HFF-Myc (cell line): ENCODE data around the gene TSTD2.

Experiments
- DNase-seq: peaks from one replicate; pipeline ENCODE4 v3.0.0-alpha.2; 2011; ENCODE audit warnings: low read depth; ENCODE audit errors: extremely low read depth
- H3K4me3 ChIP-seq: replicated peaks from 2 replicates; pipeline ENCODE4 v1.5.1; 2011; ENCODE audit warnings: low read depth, mild to moderate bottlenecking, control low read depth, low read length
- TF ChIP-seq, protein P1 (sequence below): IDR thresholded peaks from 2 replicates; pipeline ENCODE4 v1.5.1; 2012; ENCODE audit warnings: mild to moderate bottlenecking, low read depth, low read length, control low read depth; ENCODE audit errors: missing control alignments

TSTD2 gene

DNA sequence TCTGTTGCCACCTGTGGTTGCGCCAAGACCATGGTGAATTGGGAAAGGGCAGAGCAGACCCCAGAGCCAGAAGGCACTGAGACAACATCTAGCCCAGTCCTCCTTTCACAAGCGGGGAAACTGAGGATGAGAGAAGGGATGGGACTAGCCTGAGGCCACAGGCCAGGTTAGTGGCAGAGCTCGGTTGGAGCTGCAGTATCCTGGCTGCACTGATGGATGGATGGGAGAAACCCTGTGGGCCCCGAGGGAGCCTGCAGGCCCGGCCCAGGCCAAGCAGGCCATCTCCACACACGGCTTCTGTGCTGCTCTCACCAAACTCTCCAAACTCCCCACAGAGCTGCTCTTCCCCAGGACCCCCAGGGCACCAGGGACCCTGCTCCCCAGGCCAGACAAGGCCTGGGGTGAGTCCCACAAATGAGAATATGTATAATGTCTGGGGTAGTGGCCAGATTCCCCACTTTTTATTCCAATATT lies 60.2 kb downstream of the TSTD2 start:
- TF ChIP-seq, protein P1, sequence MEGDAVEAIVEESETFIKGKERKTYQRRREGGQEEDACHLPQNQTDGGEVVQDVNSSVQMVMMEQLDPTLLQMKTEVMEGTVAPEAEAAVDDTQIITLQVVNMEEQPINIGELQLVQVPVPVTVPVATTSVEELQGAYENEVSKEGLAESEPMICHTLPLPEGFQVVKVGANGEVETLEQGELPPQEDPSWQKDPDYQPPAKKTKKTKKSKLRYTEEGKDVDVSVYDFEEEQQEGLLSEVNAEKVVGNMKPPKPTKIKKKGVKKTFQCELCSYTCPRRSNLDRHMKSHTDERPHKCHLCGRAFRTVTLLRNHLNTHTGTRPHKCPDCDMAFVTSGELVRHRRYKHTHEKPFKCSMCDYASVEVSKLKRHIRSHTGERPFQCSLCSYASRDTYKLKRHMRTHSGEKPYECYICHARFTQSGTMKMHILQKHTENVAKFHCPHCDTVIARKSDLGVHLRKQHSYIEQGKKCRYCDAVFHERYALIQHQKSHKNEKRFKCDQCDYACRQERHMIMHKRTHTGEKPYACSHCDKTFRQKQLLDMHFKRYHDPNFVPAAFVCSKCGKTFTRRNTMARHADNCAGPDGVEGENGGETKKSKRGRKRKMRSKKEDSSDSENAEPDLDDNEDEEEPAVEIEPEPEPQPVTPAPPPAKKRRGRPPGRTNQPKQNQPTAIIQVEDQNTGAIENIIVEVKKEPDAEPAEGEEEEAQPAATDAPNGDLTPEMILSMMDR, result no peak
- H3K4me3 ChIP-seq, result no peak overlapping the region
- DNase-seq, result no peak

DNA sequence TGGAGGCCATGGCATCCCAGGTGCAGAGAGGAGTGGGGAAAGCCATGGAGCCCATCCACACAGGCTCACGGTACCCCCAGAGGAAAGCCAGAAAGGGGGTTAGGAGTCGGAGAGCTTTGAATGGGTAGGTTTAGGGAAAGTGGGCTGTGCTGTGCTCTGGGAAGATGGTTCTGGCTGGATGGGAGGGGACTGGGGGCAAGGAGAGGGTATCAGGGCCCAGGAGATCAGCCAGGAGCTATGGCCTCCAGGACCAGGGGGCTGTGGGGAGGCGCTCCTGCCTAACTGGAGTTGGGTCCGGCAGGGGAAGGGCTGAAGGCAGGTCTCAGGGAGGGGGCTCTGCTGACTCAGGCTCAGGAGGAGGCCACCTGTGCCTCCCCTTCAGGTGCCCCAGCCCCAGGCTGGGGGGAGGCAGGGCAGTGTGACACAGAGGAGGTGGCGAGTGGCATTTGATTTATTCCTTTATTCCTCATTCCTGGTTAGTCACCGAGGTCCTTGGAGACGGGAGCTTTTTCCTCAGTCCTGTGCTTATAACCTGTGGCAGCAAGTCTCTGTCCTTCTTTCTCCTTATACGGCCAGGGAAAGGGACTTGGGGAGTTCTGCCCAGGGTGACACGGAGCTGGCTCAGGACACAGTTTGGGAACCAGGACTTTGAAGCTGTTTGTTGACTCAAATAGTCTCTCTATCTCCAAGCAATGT lies 60.8 kb downstream of the TSTD2 start:
- DNase-seq, result no peak
- no peak overlapping the region for H3K4me3 ChIP-seq
- TF ChIP-seq, protein P1, result no peak

DNA sequence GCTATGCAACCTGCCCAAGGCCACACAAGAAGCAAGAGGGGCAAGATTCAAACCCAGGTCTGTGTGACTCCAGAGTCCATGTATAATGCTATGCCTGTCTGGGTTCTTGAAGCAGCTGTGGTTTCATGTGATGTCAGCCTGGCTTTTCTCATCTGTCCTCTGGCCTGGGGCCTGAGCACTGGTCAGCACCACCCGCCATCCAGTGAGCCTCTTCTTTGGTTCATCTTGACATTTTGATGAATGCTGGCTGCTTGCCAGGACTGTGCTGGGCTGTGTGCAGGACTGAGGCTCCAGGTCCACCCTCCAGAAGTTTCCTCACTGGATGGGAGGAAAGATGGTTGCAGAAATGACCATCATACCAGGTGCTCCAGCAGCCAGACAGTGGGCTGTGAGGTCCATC lies 61.5 kb downstream of the TSTD2 start:
- TF ChIP-seq, protein P1, result no peak
- no peak for DNase-seq
- no peak overlapping the region for H3K4me3 ChIP-seq

DNA sequence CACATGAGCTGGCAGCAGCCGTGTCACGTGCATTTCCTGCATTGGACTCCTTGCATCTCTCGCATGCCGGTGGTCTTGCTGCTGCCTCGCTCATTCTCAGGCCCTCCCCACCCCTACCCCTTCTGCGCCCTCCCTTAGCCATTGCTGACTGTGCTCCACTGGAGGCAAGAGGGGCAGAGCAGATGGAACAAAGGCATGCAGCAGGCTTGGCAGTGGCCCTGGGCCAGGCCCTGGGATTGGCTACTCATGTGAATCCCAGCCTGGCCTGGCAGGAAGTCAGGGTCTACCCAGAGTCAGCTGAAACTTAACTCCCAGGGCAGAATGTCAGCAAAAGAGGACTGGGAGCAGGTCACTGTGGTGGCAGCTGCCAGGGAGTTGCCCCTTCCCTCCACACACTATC lies 62.3 kb downstream of the TSTD2 start:
- TF ChIP-seq, protein P1, result no peak
- no peak for DNase-seq

DNA sequence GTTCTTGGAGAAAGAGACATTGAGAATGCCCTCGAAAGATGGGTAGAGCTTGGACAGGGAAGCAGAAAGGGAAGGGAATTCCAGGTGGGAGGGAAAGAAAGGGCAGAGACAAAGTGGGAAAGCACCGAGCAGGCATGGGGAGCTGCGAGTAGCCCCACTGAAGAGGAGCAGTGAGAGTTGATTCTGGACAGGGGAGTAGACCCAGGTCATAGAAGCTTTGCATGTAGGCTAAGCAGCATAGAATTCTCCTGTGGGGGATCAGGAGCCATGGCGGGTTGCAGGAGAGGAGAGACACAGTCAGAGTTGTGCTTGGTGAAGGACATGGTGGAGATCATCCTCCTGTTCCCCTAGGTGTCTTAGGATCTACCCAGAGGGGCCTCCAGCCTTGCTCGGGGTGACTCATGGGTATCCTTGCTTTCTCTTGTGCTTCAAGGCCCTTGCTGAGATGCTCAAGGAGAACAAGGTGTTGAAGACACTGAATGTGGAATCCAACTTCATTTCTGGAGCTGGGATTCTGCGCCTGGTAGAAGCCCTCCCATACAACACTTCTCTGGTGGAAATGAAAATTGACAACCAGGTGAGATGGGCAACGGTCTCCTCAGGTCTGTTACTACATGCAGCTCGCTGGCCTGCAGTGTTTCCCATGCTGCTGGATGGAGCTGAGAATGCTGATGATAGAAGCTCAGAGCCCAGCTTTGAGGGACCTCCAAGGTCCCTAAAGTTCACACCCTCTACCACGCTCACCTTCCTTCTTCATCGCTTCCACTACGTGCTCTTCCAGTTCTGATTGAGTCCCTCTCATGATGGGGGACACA lies 64.5 kb downstream of the TSTD2 start:
- H3K4me3 ChIP-seq, result no peak overlapping the region
- TF ChIP-seq, protein P1, result no peak
- DNase-seq, result no peak

More for the DNA sequence above, 62.3 kb downstream of the TSTD2 start:
- no peak overlapping the region for H3K4me3 ChIP-seq

DNA sequence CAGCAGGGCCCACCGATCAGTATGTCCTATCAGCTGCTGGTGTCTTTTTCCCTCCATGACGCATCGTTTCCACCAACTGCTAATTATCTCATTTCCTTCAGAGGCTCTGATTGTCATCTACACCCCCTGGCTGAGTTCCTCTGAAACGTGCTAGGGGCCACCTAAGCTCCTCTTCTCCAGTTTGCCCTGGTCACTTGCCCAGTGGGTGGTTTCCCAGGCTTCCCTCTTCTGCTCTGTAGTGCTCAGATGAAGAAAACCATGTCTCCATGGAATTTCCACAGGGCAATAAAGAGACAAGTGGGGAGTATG lies 65.3 kb downstream of the TSTD2 start:
- no peak for DNase-seq
- TF ChIP-seq, protein P1, result no peak
- H3K4me3 ChIP-seq, result no peak overlapping the region
